ENCODE measurements around the gene TOMM22.

GRCh38 chr22:38709306-38709705 is 27.5 kb downstream of the TOMM22 start:
- TF ChIP-seq EZH2 (optimal IDR thresholded peaks at IDR 0.05; ENCODE audit: low read depth, low read length): no peak
- TF ChIP-seq, protein P1, sequence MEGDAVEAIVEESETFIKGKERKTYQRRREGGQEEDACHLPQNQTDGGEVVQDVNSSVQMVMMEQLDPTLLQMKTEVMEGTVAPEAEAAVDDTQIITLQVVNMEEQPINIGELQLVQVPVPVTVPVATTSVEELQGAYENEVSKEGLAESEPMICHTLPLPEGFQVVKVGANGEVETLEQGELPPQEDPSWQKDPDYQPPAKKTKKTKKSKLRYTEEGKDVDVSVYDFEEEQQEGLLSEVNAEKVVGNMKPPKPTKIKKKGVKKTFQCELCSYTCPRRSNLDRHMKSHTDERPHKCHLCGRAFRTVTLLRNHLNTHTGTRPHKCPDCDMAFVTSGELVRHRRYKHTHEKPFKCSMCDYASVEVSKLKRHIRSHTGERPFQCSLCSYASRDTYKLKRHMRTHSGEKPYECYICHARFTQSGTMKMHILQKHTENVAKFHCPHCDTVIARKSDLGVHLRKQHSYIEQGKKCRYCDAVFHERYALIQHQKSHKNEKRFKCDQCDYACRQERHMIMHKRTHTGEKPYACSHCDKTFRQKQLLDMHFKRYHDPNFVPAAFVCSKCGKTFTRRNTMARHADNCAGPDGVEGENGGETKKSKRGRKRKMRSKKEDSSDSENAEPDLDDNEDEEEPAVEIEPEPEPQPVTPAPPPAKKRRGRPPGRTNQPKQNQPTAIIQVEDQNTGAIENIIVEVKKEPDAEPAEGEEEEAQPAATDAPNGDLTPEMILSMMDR (IDR thresholded peaks at IDR 0.05; ENCODE audit: low read length): no peak

Measured in MM.1S (cell line).